GM19324 (cell line): ENCODE data around the gene SNX14.
"Not testable (repeated sequence)": the region's sequence is repeated elsewhere in the genome, so short reads cannot be mapped to it uniquely, and the experiment has no call there.

ENCODE experiments used
- ATAC-seq: cut with Tn5 transposase; IDR thresholded peaks from one replicate; pipeline ENCODE4 v1.9.1; 2021; ENCODE audit warnings: mild to moderate bottlenecking, moderate library complexity; ENCODE audit not compliant: unreplicated experiment, low FRiP score

SNX14 gene

DNA sequence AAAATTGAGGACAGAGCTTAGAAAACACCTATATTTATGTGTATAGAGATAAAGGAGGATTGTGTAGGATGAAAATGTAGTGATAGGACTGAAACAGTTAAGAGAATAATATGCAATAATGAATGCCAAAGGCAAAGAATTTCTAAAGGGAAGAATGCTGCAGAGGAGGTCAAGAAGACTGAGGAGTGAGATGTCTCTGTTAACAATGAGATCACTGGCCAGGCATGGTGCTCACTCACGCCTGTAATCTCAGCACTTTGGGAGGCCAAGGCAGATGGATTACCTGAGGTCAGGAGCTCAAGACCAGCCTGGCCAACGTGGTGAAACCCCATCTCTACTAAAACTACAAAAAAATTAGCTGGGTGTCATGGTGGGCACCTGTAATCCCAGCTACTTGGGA lies 69.4 kb downstream of the SNX14 start:
- not testable (repeated sequence) for ATAC-seq

DNA sequence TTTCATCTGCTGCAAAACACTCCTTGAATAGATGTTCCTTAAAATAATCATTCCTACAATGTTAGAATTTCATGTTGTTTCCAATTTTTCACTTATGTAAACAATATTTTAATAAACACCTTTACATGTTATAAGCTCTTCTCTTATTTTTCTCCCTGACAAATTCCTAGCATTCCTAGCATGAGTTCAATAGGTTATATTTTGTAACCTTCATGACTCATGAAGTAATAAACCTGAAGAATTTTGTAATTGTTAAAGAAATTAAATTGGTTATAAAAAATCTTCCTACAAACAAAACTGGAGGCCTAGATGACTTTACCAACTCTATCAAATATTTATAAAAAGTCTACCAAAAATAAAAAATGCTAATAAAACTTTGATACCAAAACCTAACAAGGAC lies 77.5 kb downstream of the SNX14 start:
- ATAC-seq = no peak

DNA sequence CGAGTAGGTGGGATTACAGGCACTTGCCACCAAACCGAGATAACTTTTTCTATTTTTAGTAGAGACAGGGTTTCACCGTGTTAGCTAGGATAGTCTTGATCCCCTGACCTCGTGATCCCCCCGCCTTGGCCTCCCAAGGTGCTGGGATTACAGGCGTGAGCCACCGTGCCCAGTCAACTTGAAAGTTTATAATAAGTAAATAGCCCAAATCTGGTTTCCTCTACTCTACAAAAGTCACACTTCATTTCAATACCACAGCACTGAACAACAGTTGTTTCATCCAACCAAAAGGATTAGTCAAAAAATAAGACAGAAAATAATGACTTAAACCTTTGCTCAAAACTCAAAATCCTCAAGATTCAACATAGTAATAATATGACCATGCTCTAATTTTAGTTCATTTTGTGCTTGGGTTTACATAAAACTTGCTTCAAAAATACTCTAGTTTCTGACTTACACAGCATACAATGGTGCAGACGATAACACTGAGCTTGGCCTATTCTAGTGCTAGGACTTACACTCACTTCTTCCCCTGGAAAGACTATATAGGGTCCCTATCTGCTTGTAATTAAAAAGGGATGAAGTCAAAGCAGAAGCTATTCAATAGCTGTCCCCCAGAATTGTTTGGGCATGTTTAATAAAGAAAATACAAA lies 87.1 kb downstream of the SNX14 start:
- no peak for ATAC-seq

DNA sequence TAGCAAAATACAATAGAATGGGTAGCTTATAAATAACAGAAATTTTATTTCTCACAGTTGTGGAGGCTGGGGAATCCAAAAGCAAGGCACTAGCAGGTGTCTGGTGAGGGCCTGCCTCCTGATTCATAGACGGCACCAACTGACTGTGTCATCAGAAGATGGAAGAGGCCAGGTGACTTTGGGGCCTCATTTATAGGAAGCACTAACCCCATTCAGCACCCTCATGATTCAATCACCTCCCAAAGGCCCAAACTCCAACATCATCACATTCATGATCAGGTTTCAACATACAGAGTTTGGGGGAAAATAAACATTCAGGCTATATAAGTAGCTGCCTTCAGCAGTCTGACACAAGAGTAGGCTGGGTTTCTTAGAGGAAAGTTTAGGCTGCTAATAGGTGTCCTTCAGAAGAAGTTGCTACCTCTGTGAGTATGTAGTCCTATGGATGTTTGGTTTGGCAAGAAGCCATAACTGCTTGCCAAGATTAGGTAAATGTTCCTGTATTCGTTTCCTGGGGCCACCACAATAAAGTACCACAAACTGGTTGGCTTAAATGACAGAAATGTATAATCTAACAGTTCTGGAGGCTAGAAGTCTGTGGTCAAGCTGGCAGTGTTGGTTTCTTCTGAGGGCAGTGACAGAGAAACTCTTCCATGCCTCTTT lies 94.9 kb downstream of the SNX14 start:
- ATAC-seq = no peak

DNA sequence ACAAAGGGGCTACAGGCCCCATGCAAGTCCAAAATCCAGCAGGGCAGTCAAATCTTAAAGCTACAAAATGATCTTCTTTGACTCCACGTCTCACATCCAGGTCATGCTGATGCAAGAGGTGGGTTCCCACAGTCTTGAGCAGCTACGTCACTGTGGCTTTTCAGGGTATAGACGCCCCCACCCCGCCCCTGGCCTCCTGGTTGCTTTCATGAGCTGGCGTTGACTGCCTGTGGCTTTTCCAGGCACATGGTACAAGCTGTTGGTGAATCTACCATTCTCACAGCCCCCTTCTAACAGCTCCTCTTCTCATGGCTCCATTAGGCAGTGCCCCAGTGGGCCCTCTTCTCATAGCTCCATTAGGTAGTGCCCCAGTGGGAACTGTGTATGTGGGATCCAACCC lies 96.8 kb downstream of the SNX14 start:
- ATAC-seq = no peak

DNA sequence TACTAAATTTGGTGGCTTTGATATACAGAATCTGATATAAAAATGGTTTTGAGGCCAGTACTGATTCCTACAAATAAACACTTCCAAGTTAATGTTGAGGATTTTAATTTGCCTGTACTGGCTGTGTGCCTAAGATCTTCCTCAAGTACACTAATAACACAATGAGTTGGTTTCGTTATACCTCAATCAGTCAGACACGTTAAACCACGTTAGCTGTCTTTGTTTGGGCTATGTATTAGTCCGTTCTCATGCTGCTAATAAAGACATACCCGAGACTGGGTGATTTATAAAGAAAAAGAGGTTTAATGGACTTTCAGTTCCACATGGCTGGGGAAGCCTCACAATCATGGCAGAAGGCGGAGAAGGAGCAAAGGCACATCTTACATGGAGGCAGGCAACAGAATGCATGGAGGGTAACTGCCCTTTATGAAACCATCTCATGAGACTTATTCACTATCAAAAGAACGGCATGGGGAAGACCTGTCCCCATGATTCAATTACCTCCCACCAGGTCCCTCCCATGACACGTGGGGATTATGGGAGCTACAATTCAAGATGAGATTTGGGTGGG lies 97.6 kb downstream of the SNX14 start:
- no peak for ATAC-seq

DNA sequence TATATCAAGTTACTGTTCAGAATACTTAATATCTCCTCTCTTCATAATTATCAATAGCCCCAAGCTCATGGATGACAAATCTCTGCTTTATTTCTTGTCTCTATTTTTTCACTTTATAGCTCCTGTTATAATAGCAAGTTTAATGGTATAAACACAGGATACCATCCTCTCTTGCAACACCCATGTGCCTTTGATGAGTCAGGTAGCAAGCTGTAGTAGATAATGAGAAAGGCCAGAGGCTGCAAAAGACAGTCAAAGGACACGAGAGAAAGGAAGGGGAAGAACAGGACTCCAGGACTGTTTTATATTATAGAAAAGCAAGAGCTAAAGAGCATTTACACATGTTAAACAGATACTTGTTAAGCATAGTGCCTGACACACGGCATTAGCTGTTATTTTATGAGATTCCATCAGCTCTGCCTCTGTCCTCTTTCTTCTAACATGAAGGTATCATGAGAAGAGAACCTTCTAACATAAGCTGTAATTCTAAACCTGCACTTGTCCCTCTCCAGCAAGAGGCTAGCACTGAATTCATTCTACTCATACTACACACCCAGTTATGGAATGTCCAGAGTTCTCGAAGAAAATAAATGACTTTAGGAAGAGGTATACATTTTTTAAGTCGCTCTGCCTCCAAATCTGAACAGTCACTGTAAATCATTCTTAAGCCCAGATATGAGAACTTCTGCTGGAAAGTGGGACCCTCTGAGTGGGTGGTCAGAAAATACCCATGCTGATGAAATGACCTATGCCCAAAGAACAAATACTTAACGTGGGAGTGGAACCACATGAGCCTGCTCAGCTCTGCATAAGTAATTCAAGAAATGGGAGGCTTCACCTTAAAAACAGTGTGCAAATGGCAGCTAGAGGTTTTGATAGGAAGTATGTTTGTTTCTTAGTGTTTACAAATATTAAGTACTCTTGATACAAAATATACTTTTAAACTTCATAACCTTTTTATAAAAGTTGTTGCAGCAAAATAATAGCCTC lies 98.8 kb downstream of the SNX14 start:
- ATAC-seq = no peak

DNA sequence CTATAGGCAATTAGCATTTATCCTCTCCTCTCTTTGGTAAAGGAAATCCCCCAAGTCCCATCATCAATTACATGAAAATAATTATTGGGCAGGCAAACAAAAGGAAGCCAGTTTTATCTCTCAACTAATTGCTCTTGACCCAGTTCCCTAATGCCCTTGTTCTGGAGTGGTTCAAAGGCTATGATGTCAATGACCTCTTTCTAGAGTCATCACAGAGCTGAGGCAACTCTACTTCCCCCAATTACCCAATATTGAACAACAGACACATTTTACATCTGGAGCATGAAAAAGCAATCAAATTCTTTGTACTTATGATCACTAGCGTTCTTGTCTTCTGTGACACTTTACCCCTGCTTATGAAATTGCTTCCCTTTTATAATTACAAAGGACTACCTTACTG lies 100.3 kb downstream of the SNX14 start:
- ATAC-seq = no peak

DNA sequence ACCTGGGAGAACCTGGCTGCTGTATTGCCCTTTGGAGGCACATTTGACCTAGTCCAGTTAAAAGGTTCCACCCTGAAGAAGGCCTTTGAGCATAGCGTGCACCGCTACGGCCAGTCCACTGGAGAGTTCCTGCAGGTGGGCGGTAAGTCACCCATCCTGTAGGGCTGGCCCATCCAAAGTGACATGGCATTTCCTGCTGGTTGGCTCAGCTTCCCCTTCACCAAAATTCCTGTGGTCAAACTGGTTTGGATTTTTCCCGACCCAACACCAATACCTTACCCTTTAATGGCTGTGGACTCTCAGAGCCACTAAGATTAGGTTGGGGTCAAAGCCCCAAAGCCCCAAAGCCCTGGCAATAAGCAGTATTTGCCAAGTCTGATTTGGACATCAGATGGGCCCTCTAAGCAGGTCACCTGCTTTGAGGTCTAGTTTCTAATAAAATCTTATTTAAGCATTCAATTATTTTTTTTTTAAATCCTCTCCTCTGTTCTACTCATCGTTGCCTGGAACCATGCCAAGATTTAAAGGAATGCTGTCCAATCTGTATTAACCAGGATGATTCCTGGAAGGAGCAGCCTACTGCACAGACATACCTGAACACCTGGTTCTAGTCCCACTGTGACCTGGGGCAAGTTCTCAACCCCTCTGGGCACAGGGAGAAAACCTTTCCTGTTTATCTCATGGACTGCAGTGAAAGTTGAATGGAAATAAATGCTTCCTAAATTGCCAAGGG lies 103.0 kb downstream of the SNX14 start:
- no peak for ATAC-seq

DNA sequence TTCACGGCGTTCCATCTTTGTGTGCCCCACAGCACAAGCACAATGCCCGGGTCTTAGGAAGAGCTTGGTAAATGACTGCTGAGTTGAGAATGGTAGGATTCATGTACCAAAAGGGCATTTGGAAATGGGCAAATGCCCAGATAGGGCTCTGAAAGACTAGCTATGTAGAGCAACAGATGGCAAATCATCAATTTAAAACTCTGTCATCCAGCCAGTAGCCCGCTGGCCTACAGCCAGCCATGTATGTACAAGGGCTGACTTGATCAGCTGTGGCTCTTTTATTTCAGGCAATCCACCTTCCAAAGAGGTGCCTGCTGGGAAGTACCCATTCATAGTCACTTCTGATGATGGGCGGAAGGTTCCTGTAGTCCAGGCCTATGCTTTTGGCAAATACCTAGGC lies 108.7 kb downstream of the SNX14 start:
- ATAC-seq = no peak

DNA sequence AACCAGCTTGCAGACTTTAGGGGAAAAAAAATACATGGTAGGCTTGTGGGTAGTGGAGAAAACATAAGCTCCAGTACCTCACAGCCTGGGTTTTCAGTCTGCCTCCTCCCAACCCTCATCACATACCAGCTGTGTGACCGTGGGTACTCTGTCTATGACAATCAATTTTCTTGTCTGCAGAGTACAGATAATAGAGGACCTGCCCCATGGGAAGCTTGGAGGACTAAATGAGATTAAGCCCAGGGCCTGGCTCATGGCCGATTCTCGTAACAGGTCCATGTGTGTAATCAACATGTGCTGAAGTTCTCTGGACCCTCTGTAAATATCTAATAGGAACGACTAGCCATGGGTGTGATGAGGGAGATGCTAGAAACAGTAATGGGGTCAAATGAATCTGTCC lies 109.8 kb downstream of the SNX14 start:
- ATAC-seq = no peak

DNA sequence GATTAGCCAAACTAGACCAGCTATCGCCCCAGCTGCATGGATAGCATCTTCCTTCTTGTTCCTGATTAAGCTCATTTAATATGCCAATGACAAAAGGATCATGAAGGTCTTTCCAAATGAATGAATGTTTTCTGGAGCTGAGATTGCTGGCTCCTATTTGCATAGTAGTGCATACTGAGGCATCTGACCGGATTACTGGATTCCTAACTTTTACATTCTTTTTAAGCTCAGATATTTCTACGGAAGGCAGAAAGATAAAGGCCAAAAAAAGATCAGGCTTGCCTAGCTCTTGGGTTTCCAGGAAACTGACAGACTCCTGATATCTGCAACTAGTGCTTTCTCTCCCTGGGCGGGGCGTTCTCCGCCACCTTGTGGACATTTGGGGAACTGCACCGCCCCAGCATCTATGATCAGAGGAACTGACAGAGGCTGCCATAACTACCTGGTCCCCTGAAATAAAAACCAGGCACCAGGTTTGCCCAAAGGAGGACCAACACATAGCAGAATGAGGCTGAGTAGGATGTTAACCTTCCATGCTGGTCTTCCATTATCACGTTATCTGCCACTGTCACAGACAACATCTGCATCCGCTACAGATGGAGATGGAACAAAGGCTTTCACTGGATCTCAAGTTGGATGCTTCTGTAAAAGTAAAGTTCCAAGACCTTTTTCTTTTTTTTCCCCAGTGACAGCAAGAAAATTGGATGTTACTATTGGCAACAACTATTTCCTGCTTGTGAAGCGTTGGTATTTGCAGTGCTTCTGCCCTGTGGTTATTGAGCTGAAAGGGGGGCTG lies 110.6 kb downstream of the SNX14 start:
- ATAC-seq = peak; percentile 79

DNA sequence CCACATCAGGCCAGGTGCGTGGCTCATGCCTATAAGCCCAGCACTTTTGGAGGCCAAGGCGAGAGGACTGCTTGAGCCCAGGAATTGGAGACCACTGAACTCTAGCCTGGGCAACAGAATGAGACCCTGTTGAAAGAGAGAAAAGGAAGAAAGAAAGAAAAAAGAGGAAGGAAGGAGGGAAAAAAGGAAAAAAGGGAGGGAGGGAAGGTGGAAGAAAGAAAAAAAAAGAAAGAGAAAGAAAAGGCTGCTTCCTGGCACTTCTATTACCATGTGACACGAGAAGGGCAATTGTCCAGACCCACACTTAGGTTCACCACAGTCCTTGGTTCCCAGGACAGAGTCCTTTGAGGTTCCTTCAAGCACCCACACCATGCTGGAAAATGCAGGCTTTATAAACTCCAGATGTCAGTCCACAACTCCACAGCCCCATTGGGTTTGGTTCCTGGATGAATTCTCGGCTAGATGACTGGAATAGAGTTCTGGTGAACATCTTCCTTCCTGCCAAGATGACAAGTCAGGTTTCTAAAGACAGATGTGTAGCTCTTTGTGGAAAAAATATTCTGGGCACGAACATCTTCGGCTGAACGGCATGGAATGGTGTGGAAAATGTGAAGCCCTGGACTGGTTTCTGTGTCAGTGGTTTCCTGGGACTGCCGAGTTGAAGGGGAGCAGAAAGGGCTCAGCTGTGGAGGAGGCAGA lies 111.3 kb downstream of the SNX14 start:
- no peak for ATAC-seq

DNA sequence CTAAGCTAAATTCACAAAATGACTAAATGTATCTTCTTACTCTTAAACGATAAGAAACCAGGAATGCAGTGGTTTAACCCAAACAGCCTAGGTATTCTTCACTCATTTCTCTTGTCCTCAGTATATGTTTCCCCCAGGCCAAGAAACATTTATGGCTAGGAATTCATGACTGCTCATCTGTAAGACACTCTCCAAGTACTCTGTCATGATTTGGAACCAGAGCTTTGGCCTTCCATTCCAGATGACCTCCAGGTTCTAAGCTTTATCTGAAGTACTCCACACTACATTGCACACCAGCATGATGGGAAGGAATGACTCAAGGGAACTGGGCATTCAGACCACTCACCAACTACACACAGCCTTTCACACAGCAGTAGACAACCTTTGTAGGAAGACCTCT lies 114.5 kb downstream of the SNX14 start:
- ATAC-seq = no peak

DNA sequence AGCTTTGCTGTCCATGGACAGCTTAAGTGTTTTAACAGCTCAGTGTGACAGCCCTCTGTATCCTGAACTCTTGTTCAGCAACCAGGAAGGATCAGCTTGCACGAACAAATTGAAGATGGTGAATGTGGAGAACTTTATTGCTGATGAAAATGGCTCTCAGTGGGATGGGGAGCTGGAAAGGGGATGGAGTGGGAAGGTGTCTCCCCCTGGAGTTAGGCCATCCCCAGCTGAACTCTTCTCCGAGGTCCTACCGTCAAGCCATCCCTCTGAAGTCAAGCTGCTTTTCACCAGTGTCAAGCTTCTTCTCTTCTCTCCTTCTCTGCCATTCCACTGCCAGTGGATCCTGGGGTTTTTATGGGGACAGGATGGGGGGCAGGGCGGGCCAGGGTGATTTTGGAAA lies 117.1 kb downstream of the SNX14 start:
- ATAC-seq = no peak

DNA sequence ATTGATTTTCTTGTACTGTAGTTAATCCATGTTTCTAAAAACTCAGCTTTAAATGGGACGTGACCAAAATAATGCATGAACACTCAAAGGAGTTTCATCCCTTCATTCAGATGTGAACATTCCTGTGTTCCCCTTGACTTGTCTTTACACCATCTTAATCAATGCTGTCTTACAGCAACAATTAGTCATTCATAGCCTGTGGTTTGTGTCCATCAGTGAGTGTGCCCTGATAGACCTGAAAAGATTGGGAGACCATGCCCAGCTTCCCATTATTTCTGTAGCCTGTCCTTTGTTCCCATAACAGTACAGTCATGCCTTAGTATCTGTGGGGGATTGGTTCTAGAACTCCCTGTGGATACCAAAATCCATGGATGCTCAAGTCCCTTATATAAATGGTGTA lies 119.9 kb downstream of the SNX14 start:
- no peak for ATAC-seq

DNA sequence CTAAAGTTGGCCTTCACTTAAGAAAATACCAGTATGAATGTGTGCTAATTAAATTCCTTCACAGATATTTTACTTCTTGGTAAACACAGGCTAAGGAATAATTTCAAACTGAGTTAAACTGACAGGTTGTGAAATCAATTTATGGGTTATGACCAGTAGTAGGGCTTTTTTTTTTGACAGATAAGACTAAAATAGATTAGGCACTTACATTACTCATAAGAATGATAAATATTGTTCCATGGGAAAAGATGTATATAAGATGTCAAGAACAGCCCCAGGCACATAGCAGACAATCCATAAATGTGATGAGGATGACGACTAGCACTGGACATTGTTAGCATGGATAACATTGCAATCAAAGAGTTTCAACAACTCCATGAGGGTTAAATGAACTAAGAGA lies 120.9 kb downstream of the SNX14 start:
- ATAC-seq = no peak

DNA sequence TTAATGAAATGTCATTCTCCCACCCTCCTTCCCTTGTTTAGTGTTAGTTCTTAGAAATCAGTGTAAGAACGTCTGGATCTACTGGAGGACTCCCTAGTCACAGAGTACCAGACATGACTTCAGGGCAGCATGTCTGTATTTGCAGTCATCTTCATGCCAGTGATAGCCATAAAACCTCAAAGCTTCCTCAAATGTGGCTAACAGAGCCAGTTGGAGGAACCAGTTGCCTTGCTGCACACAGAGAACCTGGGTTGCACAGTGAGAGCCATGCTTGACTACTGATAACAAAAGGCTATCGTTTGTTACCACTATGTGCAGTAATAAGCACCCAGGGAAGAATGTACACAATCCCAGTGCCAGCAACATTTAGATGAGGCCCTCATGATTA lies 123.6 kb downstream of the SNX14 start:
- ATAC-seq = no peak
